Fibroblast of skin of left quadriceps (primary cell): ENCODE data around the gene RUVBL1.

ENCODE experiments used
- DNase-seq, 2 experiments: peaks; one replicate each; pipeline ENCODE4 v3.0.0-alpha.2; 2013; ENCODE audit warnings: low read depth in 2 of 2

The RUVBL1 gene

GRCh38 chr3:128083396-128083795, 40.2 kb downstream of the RUVBL1 start:
- DNase-seq: no peak

GRCh38 chr3:128082546-128082945, 41.1 kb downstream of the RUVBL1 start:
- no peak for DNase-seq

DNA sequence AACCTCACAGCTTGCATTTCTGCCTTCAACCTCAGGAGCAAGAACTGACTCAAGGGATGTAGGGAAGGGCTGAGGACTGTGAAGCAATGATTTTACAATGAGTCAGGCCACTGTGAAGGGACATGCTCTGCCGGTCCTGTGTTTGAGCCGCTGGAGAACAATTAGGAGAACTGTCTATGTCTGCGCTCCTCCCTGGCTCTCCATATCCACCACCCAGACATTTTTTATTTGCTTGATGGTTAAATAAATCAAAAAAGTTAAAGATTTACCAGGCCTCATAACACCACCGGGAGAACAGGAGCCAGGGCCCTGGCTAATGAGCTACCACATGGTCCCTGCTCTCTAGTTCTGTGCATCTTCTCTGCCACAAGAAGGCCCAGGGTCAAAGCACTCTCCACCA, 41.8 kb downstream of the RUVBL1 start:
- no peak for DNase-seq

DNA sequence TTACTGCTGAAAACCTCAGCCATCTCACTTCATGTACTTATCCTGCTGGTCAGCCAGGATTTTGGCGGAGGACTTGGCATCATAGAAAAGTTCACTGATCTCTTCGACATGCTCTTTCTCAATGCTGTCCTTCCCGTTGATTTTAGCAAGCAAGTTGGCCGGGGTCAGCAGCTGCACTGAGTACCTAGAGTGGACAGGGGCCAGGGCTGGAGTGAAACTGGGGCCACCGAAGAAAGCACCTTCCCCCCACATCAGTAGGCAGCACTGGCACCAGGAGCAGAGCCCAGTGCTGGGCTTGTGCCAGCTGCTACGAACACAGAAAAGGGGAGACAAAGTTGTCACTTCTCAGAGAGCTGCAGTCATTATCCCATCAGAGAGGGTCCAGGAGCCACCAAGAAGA, 42.4 kb downstream of the RUVBL1 start:
- DNase-seq: no peak

DNA sequence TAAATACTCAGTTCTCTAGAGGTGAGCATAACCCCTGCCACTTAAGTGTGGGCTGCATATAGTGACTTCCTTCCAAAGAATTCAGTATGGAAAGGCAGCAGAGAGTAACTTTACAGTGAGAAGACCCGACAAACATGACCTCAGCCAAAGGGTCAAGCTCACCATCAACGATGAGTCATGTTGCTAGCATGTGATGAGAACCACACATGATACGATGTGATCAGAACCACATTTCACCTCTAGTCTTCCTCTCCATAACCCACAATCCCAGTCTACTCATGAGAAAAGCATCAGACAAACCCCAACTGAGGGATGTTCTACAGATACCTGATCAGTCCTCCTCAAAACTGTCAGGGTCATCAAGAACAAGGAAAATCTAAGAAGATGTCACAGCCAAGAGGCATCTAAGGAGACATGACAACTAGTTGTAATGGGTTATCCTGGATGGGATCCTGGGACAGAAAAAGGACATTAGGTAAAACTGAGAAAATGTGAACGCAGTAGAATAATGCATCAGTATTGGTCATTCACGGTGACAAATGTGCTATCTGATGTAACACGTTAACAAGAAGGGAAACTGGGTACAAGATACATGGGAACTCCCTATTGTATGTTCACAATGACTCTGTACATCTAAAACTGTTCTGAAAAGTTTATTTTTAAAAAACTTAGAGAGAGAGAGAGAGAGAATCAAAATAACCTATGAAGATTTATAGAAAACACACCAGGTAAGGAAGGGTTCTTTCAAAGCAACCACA, 43.1 kb downstream of the RUVBL1 start:
- peak; percentile 83 for DNase-seq

DNA sequence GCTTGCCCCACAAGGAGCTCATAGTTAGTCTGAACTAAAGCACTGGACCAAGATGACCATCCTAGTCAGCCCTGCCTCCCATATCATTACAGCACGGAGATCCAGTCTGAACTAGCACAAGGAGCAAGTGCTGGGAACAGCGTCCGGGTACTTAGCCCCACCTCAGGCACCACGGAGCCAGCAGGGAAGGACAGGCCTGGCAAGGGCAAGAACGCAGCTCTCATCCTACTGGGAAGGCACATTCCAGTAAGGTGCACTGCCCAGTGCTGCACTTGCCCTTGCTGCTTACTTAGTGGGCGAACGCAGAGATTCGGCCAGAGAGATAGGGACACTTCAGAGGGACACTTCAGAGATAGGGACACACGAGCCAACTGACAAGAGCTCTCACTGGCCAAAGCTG, 43.8 kb downstream of the RUVBL1 start:
- DNase-seq: no peak

- no peak for DNase-seq
Measured at GRCh38 chr3:128078875-128079274, 44.7 kb downstream of the RUVBL1 start.

GRCh38 chr3:128078322-128078721, 45.3 kb downstream of the RUVBL1 start:
- no peak for DNase-seq

GRCh38 chr3:128077665-128078064, 45.9 kb downstream of the RUVBL1 start:
- no peak for DNase-seq

GRCh38 chr3:128077202-128077624, 46.4 kb downstream of the RUVBL1 start:
- DNase-seq: no peak

- DNase-seq: no peak
Measured at GRCh38 chr3:128076483-128077201, 47.0 kb downstream of the RUVBL1 start.

GRCh38 chr3:128075522-128076482, 47.8 kb downstream of the RUVBL1 start:
- DNase-seq: peak; percentile 68 to 72

DNA sequence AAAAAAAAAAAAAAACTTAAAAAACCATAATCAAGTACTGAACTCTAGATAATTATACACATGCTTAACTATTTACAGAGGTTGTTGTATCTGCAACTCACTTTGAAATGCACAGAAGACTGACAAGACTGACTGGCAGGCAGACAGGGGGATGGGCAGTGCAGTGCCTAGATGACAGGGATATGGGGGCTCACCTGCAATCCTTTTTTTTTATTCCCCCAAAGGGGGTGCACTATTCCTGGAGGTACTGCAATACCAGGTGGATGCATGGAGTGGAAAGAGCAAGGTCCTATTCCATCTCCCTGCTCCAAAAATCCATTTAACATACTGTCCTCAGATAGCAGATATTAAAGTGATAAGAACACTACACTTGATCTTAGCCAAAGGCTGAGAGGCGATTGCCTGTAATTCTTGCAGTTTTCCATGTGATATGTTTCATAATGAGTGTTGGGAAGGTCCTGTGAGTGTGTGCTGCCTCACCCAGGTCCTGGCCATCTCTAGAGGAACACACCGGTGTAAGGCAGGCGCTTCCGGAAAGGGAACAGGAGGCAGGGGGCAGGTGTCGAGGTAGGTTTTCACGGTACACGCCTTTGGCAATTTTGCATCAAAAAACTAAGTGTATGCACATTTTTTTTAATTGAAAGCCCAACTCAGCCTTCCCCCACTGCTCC, 48.6 kb downstream of the RUVBL1 start:
- no peak for DNase-seq

- DNase-seq: no peak
Measured at GRCh38 chr3:128073807-128074206, 49.8 kb downstream of the RUVBL1 start.

DNA sequence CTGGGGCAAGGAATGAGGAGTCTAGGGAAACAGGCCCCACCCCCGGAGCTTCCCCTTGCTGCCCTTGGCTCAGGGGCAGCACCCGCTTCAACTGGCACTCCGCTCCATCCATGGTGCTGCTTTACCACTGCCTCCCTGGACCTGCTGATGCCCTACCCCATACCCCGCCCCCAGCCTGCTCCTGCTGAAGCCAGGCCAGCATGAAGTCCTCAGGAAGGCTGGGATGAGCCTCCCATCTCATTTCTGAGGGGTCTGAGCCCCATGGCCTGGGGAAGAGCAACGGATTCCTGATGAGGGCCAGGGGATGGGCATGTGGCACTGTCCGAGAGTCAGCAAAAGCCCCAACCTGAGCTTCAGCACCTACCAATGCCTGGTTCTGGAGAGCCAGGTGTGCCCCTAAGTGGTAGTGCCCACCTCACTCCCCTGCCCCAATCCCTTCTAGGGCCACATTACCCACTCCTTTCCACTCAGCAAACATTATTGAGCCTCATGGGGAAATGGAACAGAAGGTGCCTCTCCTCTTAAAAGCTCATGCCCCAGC, 50.4 kb downstream of the RUVBL1 start:
- DNase-seq: no peak

DNA sequence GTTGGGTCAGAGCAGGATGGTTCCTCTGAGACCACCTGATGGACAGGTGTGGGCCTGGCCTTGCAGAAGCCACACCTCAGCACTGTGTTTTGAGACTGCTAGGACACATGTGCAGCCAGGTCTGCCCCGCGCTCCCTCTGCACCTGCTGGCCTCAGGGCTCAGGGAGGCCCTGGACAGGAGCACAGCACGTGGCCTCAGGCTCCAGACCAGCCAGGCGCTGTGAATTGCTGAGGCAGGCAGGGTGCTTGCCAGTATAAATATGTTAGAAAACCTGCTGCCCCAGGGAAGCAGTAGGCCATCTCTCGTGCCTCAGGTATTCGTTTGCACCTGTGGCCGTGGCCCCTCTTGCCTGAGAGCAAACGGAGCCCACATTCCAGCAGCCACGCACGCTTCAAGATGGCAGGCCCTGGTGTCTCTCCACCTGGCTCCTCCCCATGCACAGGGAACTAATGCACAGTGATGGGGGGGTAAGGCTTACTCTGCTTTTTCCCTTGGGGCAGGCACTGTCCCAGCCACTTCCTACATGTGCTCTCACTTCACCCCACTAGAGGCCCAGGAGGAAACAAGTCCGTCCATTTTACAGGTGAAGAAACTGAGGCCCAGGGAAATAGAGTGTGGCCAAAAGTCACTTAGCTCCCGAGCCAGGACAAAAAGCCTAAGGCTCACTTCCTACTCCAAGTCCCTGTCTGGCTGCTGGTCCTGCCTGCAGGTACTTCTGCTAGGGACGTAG, 51.0 kb downstream of the RUVBL1 start:
- DNase-seq: no peak

- DNase-seq: no peak
Measured at GRCh38 chr3:128071771-128072453, 51.7 kb downstream of the RUVBL1 start.

DNA sequence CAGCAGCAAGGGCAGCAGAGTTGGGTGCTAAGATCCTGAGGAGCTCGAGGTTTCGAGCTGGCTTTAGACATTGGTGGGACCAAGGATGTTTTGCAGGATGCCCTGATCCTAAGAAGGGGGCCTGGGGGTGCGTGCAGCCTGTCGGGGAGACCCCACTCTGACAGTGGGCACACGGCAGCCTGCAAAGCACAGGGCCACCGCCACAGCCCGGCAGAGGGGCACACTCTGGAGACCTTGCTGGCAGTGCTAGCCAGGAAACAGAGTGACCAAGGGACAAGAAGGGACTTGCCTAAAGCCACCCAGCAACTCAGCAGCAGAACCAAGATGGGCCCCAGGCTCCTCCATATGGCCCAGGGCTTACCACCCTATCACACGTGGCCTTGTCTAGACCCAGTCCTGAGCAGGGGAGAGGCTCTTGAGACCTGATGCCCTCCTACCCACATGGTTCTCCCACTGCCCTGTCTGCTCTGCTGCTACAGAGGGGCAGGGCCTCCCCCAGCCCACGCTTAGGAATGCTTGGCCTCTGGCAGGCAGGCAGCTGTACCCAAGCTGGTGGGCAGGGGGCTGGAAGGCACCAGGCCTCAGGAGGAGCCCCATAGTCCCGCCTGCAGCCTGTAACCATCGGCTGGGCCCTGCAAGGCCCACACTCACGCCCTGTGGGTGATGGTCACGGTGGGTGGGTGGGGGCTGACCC, 52.6 kb downstream of the RUVBL1 start:
- DNase-seq: no peak

DNA sequence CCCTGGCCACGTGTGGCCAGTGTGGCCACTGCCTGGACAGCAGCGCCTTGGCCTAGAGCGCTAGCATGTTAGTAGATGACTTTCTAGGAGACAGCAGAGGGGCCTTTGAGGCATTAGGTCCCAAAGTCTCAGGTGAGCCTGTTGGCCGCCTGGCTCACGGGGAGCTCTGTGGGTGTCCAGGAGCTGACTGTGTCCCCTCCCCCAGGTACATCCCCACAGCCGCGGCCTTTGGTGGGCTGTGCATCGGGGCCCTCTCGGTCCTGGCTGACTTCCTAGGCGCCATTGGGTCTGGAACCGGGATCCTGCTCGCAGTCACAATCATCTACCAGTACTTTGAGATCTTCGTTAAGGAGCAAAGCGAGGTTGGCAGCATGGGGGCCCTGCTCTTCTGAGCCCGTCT, 54.3 kb downstream of the RUVBL1 start:
- DNase-seq: no peak
